Liver (tissue), 9 donors: ENCODE results near the gene ADAMTS2. TPM values are rescaled to one million over a fixed set of nuclear protein-coding genes. Genes with fewer than 3 reads are reported as not detected.
A peak's percentile ranks its signal among the peaks of the same experiment; 100 is the strongest.

ENCODE experiments used
- DNase-seq: peaks from one replicate; pipeline ENCODE4 v3.0.0-alpha.2; 2017; ENCODE audit warnings: low spot score
- H3K27ac ChIP-seq, 2 donors: one replicate each; pipeline ENCODE4 v1.7.0; 2013; ENCODE audit warnings: inconsistent platforms in 2 of 2, low read length in 2 of 2, control low read depth in 1 of 2, low read depth in 1 of 2, mild to moderate bottlenecking in 1 of 2
- H3K27me3 ChIP-seq, 4 donors: one replicate each; pipeline versions ENCODE4 v1.6.1 to v1.7.0; 2013; ENCODE audit warnings: low read length in 3 of 4, inconsistent platforms in 1 of 4, mild to moderate bottlenecking in 1 of 4, moderate library complexity in 1 of 4; ENCODE audit not compliant: control insufficient read depth in 4 of 4, insufficient read depth in 4 of 4
- H3K36me3 ChIP-seq, 4 donors: one replicate each; pipeline versions ENCODE4 v1.6.1 to v1.7.0; 2013; ENCODE audit warnings: low read length in 3 of 4, mild to moderate bottlenecking in 3 of 4, low read depth in 1 of 4, moderate library complexity in 1 of 4; ENCODE audit not compliant: control insufficient read depth in 4 of 4, insufficient read depth in 3 of 4
- H3K4me1 ChIP-seq, 4 donors: one replicate each; pipeline versions ENCODE4 v1.6.1 to v1.7.0; 2013; ENCODE audit warnings: low read length in 3 of 4, mild to moderate bottlenecking in 3 of 4, moderate library complexity in 1 of 4; ENCODE audit not compliant: control insufficient read depth in 4 of 4, insufficient read depth in 4 of 4
- H3K4me3 ChIP-seq, 3 donors: one replicate each; pipeline versions ENCODE4 v1.6.1 to v1.7.0; 2013; ENCODE audit warnings: low read length in 3 of 3, control low read depth in 1 of 3, low read depth in 1 of 3, mild to moderate bottlenecking in 1 of 3
- H3K9ac ChIP-seq, 2 donors: one replicate each; pipeline ENCODE4 v1.7.0; 2013; ENCODE audit warnings: low read length in 2 of 2, mild to moderate bottlenecking in 2 of 2, moderate library complexity in 2 of 2, control low read depth in 1 of 2, low read depth in 1 of 2
- H3K9me3 ChIP-seq, 4 donors: one replicate each; pipeline versions ENCODE4 v1.6.1 to v1.7.0; 2013; ENCODE audit warnings: low read length in 3 of 4; ENCODE audit not compliant: control insufficient read depth in 4 of 4
- CTCF ChIP-seq: fragments of 150-350 bp; IDR thresholded peaks from 2 replicates; pipeline ENCODE4 v1.5.1; 2017; ENCODE audit warnings: improper control_type of control experiment, low read depth, low read length; ENCODE audit not compliant: missing input control
- EGR1 ChIP-seq, 2 donors: IDR thresholded peaks; 2 replicates each; pipeline ENCODE4 v1.6.1; 2016 to 2018; ENCODE audit warnings: antibody characterized with exemption in 2 of 2, low read depth in 2 of 2
- FOXA1 ChIP-seq: IDR thresholded peaks from 2 replicates; pipeline ENCODE4 v1.6.1; 2016; ENCODE audit warnings: antibody characterized with exemption
- FOXA2 ChIP-seq: IDR thresholded peaks from 2 replicates; pipeline ENCODE4 v1.6.1; 2016; ENCODE audit warnings: antibody characterized with exemption
- JUND ChIP-seq, 2 donors: IDR thresholded peaks; 2 replicates each; pipeline ENCODE4 v1.6.1; 2016; ENCODE audit warnings: antibody characterized with exemption in 2 of 2
- NR2F2 ChIP-seq: IDR thresholded peaks from 2 replicates; pipeline ENCODE4 v1.6.1; 2016; ENCODE audit warnings: antibody characterized with exemption
- RAD21 ChIP-seq, 2 donors: IDR thresholded peaks; 2 replicates each; pipeline ENCODE4 v1.6.1; 2016; ENCODE audit warnings: antibody characterized with exemption in 2 of 2, mild to moderate bottlenecking in 2 of 2
- REST ChIP-seq: IDR thresholded peaks from 2 replicates; pipeline ENCODE4 v1.6.1; 2016; ENCODE audit warnings: antibody characterized with exemption, mild to moderate bottlenecking
- RXRA ChIP-seq, 2 donors: IDR thresholded peaks; 2 replicates each; pipeline ENCODE4 v1.6.1; 2017 to 2018; ENCODE audit warnings: antibody characterized with exemption in 2 of 2, mild to moderate bottlenecking in 1 of 2
- SP1 ChIP-seq: IDR thresholded peaks from 2 replicates; pipeline ENCODE4 v1.6.1; 2018; ENCODE audit warnings: antibody characterized with exemption, mild to moderate bottlenecking
- TAF1 ChIP-seq: conservative IDR thresholded peaks from 2 replicates; pipeline ENCODE4 v1.6.1; 2016; ENCODE audit warnings: antibody characterized with exemption, mild to moderate bottlenecking
- YY1 ChIP-seq: IDR thresholded peaks from 2 replicates; pipeline ENCODE4 v1.6.1; 2016; ENCODE audit warnings: antibody characterized with exemption, mild to moderate bottlenecking
- ZBTB33 ChIP-seq: IDR thresholded peaks from 2 replicates; pipeline ENCODE4 v1.6.1; 2016; ENCODE audit warnings: antibody characterized with exemption
- WGBS: extraction: QIAGEN DNeasy Blood & Tissue Kit; methylation state at CpG from one replicate; pipeline ENCODE4 v1.1.7; 2013; 5-methylcytosine and 5-hydroxymethylcytosine counted together
- polyA plus RNA-seq, 2 donors: library from polyadenylated mRNA; stranded (reverse) in 1 of 2; unstranded in 1 of 2; fragments of 200-250 nt in 1 of 2; fragments of >200 nt in 1 of 2; fragmentation: Nextera tagmentation in 1 of 2; extraction: Ambion mirVana in 1 of 2; gene quantifications; one replicate each; pipeline versions ENCODE4 v1.2.1 to v1.2.3, GENCODE V29; 2013 to 2015
- total RNA-seq, 2 donors: library from RNA; depleted of rRNA; stranded (reverse); fragments of >200 nt; gene quantifications; one replicate each; pipeline ENCODE4 v1.2.3, GENCODE V29; 2014
- donor health status: healthy.
- donor health status: healthy.
- donor health status: healthy.
- donor health status: healthy.
- donor health status: healthy.

ADAMTS2 gene
- total and polyA plus RNA-seq, 4 donors, result 2.7 to 24.3 (median 12.0) TPM

GRCh38 chr5:179289756-179290385 lies 55.4 kb downstream of the ADAMTS2 start:
- WGBS, result 80% methylated on average over 13 of the region's 13 CpGs
- TF ChIP-seq REST, result no peak
- TF ChIP-seq RAD21 (IDR thresholded peaks at IDR 0.05), result no peak
- Histone ChIP-seq H3K9ac (no peak overlapping the region), H3K27ac (no peak overlapping the region), H3K9me3 (no peaks in the 10 kb centered on the region), H3K4me1 (no peaks in the 10 kb centered on the region), H3K36me3 (no peaks in the 10 kb centered on the region), H3K4me3 (no peak overlapping the region), H3K27me3 (no peaks in the 10 kb centered on the region)
- DNase-seq, result no peak

GRCh38 chr5:179288809-179289185 lies 56.5 kb downstream of the ADAMTS2 start:
- Histone ChIP-seq H3K27ac (peak overlapping the region in 1 of 2 donors; percentile 20), H3K4me1 (no peaks in the 10 kb centered on the region), H3K9ac (no peak overlapping the region), H3K36me3 (no peaks in the 10 kb centered on the region), H3K27me3 (no peaks in the 10 kb centered on the region), H3K4me3 (no peak overlapping the region), H3K9me3 (no peaks in the 10 kb centered on the region)
- DNase-seq, result no peak
- TF ChIP-seq TAF1 (no peak), SP1 (no peak), CTCF (no peak), JUND (IDR thresholded peaks at IDR 0.05) (no peak), FOXA1 (no peak), FOXA2 (no peak), EGR1 (IDR thresholded peaks at IDR 0.05; ENCODE audit: low read depth in 2 of 2) (no peak), RXRA (IDR thresholded peaks at IDR 0.05) (no peak), YY1 (no peak)
- 88% methylated on average over 11 of the region's 11 CpGs for WGBS

- 79% methylated on average over 21 of the region's 21 CpGs for WGBS
- DNase-seq, result no peak
- H3K9me3 ChIP-seq, result no peaks in the 10 kb centered on the region
- H3K36me3 ChIP-seq, result no peaks in the 10 kb centered on the region
- no peak overlapping the region for H3K9ac ChIP-seq
- H3K4me1 ChIP-seq, result no peaks in the 10 kb centered on the region
- H3K4me3 ChIP-seq, result no peak overlapping the region
- no peaks in the 10 kb centered on the region for H3K27me3 ChIP-seq
- H3K27ac ChIP-seq, result peak overlapping the region; percentile 10 to 46
- TF ChIP-seq NR2F2, result no peak
- TF ChIP-seq CTCF, result no peak
- no peak for TF ChIP-seq ZBTB33
- no peak for TF ChIP-seq JUND (IDR thresholded peaks at IDR 0.05)
- no peak for TF ChIP-seq FOXA2
Observed at GRCh38 chr5:179288101-179288808, 57.0 kb downstream of the ADAMTS2 start.
